GM23338 (cell line): ENCODE data around the gene ZNF557.
"Not testable (repeated sequence)": the region's sequence is repeated elsewhere in the genome, so short reads cannot be mapped to it uniquely, and the experiment has no call there.

ENCODE experiments used
- CTCF ChIP-seq, 2 experiments: fragments of 200-600 bp in 1 of 2; sonication (generic) in 1 of 2; conservative IDR thresholded peaks; 2 replicates each; pipeline versions ENCODE4 v1.5.1 to v1.6.1; 2016 to 2017; ENCODE audit warnings: antibody characterized with exemption in 2 of 2, low read depth in 2 of 2, mild to moderate bottlenecking in 2 of 2, moderate library complexity in 1 of 2
- EZH2 ChIP-seq: fragments of 200-600 bp; sonication (generic); IDR thresholded peaks from one replicate; pipeline ENCODE4 v1.8.0; 2017; ENCODE audit warnings: antibody characterized with exemption, mild to moderate bottlenecking, low read depth; ENCODE audit not compliant: unreplicated experiment
- EZH2phosphoT487 ChIP-seq: fragments of 200-600 bp; sonication (generic); IDR thresholded peaks from one replicate; pipeline ENCODE4 v1.8.1; 2018; ENCODE audit warnings: antibody characterized with exemption; ENCODE audit not compliant: unreplicated experiment
- JUNB ChIP-seq: IDR thresholded peaks from one replicate; pipeline ENCODE4 v1.6.1; 2016; ENCODE audit warnings: antibody characterized with exemption; ENCODE audit not compliant: unreplicated experiment
- POLR2AphosphoS5 ChIP-seq: IDR thresholded peaks from 2 replicates; pipeline ENCODE4 v1.6.1; 2016; ENCODE audit warnings: antibody characterized with exemption, low read depth
- REST ChIP-seq: IDR thresholded peaks from one replicate; pipeline ENCODE4 v1.6.1; 2018; ENCODE audit warnings: antibody characterized with exemption; ENCODE audit not compliant: unreplicated experiment
- ZNF331 ChIP-seq: fragments of 250-450 bp; sonication (Bioruptor Pico); IDR thresholded peaks from 2 replicates; pipeline ENCODE4 v1.5.0; 2020; ENCODE audit warnings: low read depth, mild to moderate bottlenecking, moderate library complexity

GRCh38 chr19:7040079-7040478 is 29.4 kb upstream of the ZNF557 start, which contains the start of gene MBD3L4:
- TF ChIP-seq CTCF (conservative IDR thresholded peaks at IDR 0.05; ENCODE audit: low read depth in 2 of 2); JUNB; ZNF331 (CRISPR knock-in tag); EZH2phosphoT487; POLR2AphosphoS5; REST; EZH2: not testable (repeated sequence)
